ENCODE measurements around the gene NTN1. TPM values are rescaled to one million over a fixed set of nuclear protein-coding genes. Genes with fewer than 3 reads are reported as not detected.

NTN1 gene
- total RNA-seq, 1 experiment from 2014 or later: 4.9 TPM

- DNase-seq (ENCODE audit: low spot score): no peak
Observed at GRCh38 chr17:9037736-9038135, 16.4 kb downstream of the NTN1 start.

DNA sequence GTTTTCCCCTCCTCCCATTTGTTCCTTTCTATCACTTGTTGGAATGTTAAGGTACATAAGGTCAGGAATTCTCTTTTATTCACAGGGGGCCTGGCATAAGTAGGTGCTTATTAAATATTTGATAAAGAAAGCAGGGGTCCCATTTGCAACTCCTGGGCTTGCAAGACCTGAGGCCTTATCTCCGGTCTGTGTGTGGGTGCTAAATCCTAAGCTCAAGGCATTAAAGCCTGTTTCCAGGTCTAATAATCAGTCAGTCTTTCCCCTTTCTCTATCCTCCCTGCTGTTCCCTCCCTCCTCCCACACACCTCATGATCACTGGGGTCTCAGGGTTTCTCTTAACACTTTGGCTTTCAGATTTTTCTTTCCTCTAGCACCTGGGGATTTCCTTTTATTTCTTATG lies 17.1 kb downstream of the NTN1 start:
- no peak for DNase-seq (ENCODE audit: low spot score)

- DNase-seq (ENCODE audit: low spot score): peak; percentile 21
Observed at GRCh38 chr17:9044772-9045463, 23.6 kb downstream of the NTN1 start.

GRCh38 chr17:9050801-9051401 lies 29.6 kb downstream of the NTN1 start:
- peak; percentile 91 for DNase-seq (ENCODE audit: low spot score)

DNA sequence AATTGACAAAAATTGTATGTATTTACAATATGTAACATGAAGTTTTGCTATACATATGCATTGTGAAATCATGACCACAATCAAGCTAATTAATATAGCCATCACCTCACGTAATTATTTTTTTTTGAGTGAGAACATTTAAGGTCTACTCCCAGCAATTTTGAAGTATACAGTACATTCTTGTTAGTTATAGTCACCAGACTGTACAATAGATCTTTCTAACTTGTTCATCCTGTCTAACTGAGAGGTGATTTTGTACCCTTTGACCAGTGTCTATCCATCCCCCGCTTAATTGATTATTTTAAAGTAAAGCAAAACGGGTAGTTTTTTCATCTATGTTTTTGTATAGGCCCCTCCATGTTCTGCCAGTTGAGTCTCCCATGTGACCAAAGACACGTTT lies 30.3 kb downstream of the NTN1 start:
- DNase-seq (ENCODE audit: low spot score): no peak

GRCh38 chr17:9052921-9053320 lies 31.6 kb downstream of the NTN1 start:
- no peak for DNase-seq (ENCODE audit: low spot score)

DNA sequence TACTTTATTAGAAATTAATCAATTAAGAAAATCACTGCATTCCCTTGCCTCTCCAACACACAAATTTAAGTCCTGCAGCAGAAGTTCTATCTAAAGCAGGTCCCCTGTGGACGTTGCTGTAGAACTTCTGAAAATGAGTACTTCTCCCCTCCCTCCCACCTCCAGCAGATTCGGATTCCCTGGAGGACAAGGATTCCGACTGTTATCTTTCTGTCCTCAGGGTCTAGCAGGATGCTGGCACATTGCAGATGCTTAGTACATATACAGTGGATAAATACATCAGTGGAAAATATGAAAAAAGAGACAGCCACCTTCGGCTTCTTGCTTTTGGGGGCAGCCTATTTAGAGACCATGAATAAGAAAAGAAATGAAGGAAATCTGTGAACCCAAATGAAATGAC lies 32.1 kb downstream of the NTN1 start:
- DNase-seq (ENCODE audit: low spot score): no peak

DNA sequence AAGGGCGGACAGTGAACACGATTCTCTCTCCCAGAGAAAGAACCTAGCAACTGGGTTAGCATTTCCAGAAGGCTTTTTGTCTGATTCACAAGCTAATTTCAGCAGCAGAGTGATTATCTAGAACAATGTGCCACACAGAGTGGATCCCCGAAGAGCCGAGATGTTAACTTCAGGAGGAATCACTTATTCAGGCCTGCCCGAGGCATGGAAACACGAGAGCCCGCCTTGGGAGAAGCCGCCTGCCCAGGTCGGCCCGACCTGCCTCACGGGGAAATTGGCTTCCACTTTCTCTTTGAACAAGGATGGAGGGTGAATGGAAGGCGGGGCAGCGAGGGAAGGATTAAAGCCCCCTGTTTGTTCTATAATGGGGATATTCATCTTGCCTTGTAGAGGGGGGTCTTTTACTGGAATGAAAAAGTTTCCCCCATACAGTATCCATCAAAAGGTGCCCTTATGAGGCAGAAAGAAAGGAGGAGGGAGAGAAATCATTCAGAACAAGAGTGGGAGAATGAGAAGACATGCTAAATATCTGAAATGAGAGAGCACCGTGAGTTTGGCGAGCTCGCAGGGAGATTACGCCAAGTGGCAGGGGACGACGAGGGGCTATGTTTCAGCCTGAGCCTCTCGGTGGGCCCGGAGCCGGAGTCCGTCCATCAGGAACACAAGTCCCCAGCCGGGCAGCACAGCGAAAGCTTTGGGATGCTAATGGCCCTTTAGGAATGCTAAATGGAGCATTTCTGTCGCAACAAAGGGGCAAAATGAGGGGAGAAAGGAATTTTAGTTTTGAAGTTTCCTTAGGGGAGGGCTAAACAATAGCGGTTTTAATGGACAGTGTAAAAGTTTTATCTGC lies 33.0 kb downstream of the NTN1 start:
- no peak for DNase-seq (ENCODE audit: low spot score)

DNA sequence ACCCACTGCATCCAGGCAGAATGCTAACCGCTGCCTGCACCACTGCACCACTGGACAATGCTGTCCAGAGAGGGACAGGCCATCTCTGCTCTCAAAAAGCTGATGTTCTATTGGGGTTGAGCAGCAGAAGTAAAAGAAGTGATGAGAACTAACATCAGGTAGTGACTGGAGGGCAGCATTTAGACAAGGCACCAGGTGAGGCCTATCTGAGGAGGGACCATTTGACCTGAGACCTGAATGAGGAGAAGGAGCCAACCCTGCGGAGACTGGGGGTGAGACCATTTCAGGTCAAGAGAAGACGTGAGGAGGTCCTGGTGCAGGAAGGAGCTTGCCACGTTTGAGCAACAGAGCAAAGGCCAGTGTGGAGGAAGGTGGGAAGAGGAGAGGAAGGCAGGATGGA lies 34.0 kb downstream of the NTN1 start:
- no peak for DNase-seq (ENCODE audit: low spot score)

GRCh38 chr17:9056566-9056965 lies 35.3 kb downstream of the NTN1 start:
- DNase-seq (ENCODE audit: low spot score): no peak

DNA sequence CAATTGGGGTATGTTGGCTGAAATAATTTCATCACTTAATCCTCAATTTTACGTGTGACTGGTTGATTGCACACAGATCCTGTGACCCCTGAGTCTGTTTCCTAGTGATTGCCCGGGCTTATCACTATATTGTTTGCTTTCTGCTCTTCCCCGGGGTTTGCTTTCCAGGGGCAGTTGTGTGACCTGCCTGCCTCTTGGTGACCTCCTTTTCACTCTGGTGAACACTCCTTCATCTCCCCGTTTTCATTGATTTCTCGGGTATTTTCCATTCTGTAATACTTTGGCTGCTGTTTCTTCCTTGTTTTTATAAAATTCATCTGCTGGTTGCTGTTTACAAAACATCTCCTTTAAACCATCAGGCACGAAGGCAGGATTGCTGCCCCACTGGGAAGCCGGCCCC lies 36.0 kb downstream of the NTN1 start:
- no peak for DNase-seq (ENCODE audit: low spot score)

- DNase-seq (ENCODE audit: low spot score): no peak
Observed at GRCh38 chr17:9062399-9062902, 41.1 kb downstream of the NTN1 start.

- no peak for DNase-seq (ENCODE audit: low spot score)
Observed at GRCh38 chr17:9064311-9064834, 43.1 kb downstream of the NTN1 start.

GRCh38 chr17:9071016-9071415 lies 49.7 kb downstream of the NTN1 start:
- DNase-seq (ENCODE audit: low spot score): no peak

DNA sequence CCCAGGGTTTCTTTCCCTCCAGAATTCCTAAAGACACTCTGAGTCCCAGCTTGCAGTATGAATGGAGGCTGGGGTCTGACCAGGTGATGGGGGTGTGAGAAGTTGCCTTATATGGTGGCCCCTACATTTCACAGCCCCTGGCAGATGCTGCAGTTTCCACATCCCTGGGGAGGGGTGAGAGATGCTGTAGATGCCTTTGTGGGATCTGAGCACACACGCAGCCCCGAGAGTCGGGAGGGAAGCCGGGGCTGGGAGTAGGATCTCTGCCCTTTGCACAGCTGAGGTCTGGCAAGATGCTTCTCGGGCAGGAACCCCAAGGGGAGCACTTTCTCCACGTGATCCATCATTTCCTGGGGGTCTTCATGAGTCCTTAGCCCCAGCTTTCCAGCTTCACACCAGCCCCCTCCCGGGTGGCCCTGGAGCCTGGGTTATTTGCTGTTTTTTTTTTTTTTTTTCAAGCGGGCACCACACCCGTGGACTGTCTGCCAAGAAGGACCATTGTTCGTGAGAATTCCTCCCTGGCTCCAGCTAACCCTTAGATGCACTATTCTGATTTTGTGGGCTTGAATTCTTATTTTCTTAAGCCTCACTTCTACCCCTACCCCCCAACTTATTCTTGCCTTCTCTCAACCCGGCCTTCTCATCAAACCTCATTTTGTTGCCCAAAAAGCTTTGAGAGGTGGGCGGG lies 50.6 kb downstream of the NTN1 start:
- no peak for DNase-seq (ENCODE audit: low spot score)

DNA sequence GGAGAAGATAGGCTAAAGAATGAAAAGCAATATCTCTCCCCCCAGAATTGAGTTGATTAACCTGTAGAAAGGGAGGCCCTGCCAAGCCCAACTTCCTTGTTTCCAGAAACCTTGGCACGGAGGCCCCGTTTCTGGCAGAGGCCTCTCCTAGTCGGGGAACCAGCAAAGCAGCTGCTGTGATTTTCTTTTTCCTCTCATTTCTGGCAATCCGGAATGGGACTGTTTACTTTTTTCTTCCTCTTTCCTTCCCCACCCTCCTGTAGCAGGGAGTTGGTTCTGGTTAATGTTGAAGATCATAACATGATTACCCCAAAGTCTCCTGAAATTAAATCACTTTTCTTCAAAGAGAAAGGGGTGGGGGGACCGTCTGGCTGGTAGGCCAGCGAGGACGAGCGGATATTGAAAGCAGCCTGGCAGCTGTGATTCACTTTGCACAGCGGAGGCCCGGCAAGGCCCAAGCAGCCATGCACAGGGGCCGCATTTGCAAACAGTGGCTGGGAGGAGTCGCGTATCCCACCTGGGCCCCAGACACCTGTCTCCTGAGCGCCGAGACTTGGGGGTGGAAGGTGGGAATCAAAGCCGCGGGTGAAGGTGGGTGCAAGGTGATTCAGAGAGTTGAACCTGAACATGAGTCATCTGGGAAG lies 51.5 kb downstream of the NTN1 start:
- DNase-seq (ENCODE audit: low spot score): no peak

GRCh38 chr17:9074131-9074530 lies 52.8 kb downstream of the NTN1 start:
- no peak for DNase-seq (ENCODE audit: low spot score)

DNA sequence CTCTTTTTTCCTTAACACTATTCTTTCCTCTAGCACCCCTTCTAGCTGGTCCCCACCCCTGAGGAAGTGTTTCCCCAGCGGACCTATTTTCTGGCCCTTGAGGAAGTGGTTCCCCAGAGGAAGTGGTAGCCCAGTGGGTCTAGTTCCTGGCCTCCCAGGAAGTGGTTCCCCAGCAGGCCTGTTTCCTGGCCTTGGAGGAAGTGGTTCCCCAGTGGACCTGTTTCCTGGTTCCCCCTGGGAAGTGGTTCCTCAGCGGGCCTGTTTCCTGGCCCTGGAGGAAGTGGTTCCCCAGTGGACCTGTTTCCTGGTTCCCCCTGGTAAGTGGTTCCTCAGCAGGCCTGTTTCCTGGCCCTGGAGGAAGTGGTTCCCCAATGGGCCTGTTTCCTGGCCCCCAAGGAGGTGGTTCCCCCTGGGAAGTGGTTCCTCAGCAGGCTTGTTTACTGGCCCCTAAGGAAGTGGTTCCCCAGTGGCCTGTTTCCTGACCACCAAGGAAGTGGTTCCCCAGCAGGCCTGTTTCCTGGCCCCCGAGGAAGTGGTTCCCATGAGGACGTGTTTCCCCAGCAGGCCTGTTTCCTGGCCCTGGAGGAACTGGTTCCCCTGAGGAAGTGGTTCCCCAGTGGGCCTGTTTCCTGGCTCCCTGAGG lies 58.3 kb downstream of the NTN1 start:
- no peak for DNase-seq (ENCODE audit: low spot score)

- DNase-seq (ENCODE audit: low spot score): no peak
Observed at GRCh38 chr17:9080296-9080914, 59.1 kb downstream of the NTN1 start.

- DNase-seq (ENCODE audit: low spot score): no peak
Observed at GRCh38 chr17:9080983-9081382, 59.7 kb downstream of the NTN1 start.

Data from A172 (cell line).